HG03064 (cell line): ENCODE data around the gene DNAJC22.
"Not testable (repeated sequence)": the region's sequence is repeated elsewhere in the genome, so short reads cannot be mapped to it uniquely, and the experiment has no call there.

Experiments
- ATAC-seq: cut with Tn5 transposase; IDR thresholded peaks from one replicate; pipeline ENCODE4 v1.9.1; 2021; ENCODE audit warnings: low read depth; ENCODE audit not compliant: unreplicated experiment

Gene DNAJC22

DNA sequence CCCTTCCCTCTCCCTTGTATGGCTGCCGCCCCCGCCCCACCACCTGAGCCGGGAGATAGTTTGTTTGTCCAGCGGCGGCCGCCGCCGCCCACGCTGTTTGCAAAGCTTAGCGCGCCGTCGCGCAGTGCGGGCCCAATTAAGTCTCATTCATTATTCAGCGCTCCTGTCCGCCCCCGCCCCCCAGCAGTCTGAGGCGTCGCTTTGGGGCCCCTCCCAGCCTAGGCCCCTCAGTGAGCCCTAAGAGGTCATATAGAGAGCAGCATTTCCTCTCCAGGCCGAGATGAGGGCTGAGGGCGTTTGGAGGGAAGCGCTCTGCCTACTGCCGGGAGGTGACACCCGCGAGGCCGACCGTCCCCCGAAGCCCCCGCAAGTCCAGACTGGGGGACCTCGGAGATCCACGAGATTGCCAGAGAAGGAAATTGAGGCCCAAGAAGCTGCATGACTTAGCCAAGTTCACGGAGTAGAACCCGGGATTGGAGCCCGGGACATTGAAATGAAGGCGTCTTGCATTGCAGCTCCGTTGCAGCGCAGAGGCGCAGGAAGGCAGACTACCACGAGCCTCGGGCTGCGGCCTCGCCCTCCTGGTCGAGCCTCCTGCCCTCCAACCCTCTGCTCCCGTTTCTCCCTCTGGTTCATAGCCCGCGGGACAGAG is at the start of gene DNAJC22:
Gene DNAJC22 (plus strand): TSS at position 230 of the 652 bp plus-strand sequence. CDS start 1,985 bp downstream, outside the sequence.
- ATAC-seq: no peak

DNA sequence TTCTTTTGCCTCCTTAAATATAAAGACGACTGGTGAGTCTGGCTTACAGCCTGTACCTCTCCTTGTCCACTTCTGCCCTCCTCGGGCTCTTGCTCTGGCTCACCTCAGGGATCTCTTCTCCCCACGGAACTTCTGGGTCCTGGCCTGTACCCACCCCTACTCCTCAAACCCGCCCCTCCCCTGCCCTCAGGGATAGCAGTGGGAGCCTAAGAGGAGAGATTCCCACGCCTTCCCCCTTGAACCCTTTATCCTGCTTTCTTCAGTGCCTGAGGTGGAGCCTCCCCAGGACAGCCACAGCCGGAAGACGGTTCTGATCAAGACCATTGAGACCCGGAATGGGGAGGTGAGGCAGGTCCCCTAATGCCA is 49.0 kb upstream of the DNAJC22 start:
- ATAC-seq: no peak

DNA sequence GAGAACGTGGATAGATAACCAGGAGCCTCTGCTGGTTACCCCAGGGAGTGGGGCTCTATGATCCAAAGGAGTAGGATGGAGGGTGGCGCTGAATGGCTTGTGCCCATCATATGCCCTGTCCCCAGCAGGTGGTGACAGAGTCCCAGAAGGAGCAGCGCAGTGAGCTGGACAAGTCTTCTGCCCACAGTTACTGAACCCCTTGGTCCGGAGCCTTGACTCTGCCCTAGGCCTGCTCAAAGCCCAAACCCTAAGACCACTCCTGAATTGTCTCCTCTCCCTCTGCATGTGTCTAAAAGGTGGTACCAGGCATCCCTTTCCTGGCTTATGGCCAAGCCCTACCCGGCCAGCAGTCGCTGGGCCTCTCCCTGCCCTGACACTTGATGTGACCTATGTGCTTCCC is 48.5 kb upstream of the DNAJC22 start:
- no peak for ATAC-seq

GRCh38 chr12:49301760-49302159 is 44.9 kb upstream of the DNAJC22 start:
- no peak for ATAC-seq

- ATAC-seq: no peak
Observed at GRCh38 chr12:49304161-49304560, 42.5 kb upstream of the DNAJC22 start.

DNA sequence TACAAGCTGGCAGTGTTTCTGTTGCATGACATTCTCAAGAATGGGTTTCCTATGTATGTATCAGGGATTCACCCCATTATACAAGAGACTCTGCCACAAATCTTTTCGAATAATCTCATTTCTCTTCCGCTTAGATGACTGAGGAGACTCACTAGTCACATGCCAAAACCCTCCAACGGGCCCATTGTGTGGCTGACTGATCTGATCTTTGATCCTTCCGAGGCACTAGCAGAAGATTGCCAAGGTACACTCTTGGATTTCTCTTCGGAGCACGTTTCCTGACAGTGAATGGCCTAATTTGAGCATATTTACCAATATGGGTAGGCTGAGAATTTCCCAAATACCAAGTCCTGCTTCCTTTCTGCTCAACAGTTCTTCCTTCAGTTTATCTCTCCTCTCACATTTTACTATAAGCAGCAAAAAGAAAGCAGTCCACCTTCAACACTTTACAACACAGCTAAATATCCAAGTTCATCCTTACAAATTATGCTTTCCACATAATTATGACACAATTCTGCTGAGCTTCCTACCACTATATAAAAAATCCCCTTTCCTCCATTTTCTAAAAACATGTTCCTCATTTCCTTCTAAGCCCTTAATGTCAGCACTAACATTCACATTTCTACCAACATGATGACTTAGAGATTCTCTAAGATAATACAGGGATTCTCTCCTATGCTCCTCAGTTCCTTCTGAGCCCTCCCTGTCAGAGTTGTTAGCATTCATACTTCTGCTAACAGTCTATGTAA is 40.8 kb upstream of the DNAJC22 start:
- no peak for ATAC-seq

DNA sequence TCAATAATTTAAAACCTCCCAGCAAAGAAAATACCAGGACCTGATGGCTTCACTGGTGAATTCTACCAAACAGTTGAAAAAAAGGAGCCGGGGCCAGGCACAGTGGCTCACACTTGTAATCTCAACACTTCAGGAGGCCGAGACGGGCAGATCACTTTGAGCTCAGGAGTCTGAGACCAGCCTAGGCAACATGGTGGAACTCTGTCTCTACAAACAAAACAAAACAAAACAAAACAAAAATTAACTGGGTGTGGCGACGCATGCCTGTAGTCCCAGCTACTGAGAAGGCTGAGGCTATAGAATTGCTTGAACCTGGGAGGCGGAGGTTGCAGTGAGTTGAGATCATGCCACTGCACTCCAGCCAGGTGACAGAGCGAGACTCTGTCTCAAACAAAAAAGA is 37.3 kb upstream of the DNAJC22 start:
- no peak for ATAC-seq

- ATAC-seq: not testable (repeated sequence)
Observed at GRCh38 chr12:49310451-49311000, 36.2 kb upstream of the DNAJC22 start.

DNA sequence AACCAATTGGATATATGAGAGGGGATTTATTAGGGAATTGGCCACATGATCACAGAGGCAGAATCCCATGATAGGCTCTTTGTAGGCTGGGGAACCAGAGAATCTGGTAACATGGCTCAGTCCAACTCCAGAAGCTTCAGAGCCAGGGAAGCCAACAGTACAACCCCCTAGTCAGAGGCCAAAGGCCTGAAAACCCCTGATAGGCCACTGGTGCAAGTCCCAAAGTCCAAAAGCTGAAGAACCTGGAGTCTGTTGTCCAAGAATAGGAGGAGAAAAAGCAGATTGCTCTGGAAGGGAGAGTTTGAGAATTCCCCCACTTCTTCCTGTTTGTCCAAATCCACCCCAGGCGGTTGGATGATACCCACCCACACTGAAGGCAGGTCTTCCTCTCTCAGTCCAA is 31.9 kb upstream of the DNAJC22 start:
- ATAC-seq: no peak

GRCh38 chr12:49317118-49317517 is 29.6 kb upstream of the DNAJC22 start:
- not testable (repeated sequence) for ATAC-seq

- ATAC-seq: not testable (repeated sequence)
Observed at GRCh38 chr12:49320411-49321103, 26.1 kb upstream of the DNAJC22 start.

DNA sequence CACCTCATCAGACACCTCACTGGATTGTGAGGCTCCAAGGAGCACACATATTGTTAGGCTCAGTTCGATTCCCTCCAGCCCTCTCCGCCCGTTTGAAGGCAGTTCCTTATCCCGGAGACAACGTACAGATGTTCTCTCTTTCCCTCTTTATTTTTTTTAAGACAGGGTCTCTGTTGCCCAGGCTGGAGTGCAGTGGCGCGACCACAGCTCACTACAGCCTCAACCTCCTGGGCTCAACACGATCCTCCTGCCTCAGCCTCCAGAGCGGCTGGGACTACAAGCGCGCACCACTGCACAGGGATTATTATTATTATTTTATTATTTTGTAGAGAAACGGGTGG is 24.4 kb upstream of the DNAJC22 start:
- ATAC-seq: no peak

- peak; percentile 96 for ATAC-seq
Observed at GRCh38 chr12:49322708-49323523, 23.8 kb upstream of the DNAJC22 start, which contains the start of gene TROAP. TSS of gene TROAP (plus strand) at chr12:49323255. CDS start at chr12:49323609, 354 bp downstream.

GRCh38 chr12:49323524-49324097 is 23.1 kb upstream of the DNAJC22 start:
- no peak for ATAC-seq

DNA sequence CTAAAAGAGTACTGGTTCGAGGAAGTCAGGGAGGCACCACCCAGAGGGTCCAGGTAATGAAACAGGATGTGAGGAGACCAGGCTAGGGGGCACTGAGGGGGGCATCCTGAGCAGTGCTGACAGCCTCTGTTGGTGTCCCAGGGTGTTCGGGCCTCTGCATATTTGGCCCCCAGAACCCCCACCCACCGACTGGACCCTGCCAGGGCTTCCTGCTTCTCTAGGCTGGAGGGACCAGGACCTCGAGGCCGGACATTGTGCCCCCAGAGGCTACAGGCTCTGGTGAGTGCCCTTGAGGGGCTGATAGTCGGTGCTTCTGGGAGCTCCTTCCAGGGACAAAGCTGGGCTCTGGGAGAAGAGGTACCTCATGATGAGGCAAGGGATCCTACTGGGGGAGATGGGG is 21.1 kb upstream of the DNAJC22 start:
- ATAC-seq: no peak

- ATAC-seq: no peak
Observed at GRCh38 chr12:49327368-49327767, 19.3 kb upstream of the DNAJC22 start.

DNA sequence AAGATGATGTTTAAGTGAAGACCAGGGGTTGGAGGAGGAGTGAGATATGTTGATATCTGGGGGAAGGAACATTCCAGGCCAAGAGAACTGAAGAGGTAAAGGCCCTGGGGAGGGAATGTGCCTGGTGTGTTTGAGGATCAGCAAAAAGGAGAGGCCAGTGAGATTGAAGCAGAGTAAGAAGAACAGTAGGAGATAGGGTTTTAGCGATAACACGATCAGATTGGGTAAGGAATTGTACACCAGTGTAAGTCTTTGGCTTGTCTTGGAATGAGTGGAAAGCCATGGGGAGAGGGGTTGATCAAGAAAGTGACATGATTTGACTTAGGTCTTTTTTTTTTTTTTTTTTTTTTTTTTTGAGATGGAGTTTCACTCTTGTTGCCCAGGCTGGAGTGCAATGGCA is 18.8 kb upstream of the DNAJC22 start:
- no peak for ATAC-seq

DNA sequence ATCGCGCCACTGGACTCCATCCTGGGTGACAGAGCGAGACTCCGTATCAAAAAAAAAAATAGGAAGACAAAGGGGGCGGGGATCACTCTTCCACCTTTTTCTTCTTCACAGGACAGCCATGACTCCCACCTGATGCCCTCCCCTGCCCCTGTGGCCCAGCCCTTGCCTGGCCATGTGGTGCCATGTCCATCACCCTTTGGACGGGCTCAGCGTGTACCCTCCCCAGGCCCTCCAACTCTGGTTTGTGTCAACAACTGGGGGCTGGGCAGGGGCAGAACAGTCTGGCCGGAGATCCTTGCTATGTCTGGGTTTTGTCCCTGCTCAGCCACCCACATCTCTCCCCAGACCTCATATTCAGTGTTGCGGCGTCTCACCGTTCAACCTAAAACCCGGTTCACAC is 17.9 kb upstream of the DNAJC22 start:
- ATAC-seq: no peak

DNA sequence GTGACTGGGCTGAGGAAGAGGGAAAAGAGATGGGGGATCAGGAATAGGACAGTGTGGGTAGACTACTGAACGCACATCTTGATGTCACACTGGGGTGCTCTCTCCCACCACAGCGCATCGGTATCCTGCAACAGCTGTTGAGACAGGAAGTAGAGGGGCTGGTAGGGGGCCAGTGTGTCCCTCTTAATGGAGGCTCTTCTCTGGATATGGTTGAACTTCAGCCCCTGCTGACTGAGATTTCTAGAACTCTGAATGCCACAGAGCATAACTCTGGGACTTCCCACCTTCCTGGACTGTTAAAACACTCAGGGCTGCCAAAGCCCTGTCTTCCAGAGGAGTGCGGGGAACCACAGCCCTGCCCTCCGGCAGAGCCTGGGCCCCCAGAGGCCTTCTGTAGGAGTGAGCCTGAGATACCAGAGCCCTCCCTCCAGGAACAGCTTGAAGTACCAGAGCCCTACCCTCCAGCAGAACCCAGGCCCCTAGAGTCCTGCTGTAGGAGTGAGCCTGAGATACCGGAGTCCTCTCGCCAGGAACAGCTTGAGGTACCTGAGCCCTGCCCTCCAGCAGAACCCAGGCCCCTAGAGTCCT is 16.6 kb upstream of the DNAJC22 start:
- ATAC-seq: no peak
